Measurements from ENCODE around the gene SMIM1. TPM values are rescaled to one million over a fixed set of nuclear protein-coding genes. Genes with fewer than 3 reads are reported as not detected.

Gene SMIM1
- total RNA-seq, 4 donors from 2014 or later: 4.7 TPM; not detected in 3

DNA sequence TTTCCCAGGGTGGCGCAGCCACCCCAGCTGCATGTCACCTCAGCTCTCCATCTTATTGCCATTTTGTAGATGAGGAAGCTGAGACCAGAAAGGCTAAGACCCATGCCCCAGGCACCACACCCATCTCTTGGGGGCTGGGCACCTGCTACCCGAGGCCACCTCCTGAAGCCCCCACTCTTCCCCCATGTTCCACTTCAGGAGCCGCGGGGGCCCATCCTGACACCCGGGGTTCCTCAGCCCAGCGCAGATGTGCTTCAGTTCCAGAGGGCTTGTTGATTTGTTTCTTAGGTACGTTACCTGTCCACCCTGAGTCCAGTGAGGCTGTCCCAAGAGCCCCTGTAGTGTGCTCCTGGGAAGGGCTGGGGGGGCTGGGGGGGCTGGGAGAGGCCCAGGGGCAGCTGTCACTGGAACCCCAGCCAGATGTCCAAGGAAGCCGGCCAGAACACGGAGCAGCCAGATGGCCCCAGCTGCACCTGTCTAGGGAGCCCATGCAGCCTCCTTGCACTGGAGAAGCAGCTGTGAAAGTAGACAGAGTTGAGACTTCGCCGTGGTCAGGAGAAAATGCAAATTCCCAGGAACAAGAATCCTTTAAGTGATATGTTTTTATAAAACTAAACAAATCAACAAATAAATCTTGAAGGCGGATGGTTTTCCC, 37.4 kb upstream of the SMIM1 start:
- TF ChIP-seq, protein P1, sequence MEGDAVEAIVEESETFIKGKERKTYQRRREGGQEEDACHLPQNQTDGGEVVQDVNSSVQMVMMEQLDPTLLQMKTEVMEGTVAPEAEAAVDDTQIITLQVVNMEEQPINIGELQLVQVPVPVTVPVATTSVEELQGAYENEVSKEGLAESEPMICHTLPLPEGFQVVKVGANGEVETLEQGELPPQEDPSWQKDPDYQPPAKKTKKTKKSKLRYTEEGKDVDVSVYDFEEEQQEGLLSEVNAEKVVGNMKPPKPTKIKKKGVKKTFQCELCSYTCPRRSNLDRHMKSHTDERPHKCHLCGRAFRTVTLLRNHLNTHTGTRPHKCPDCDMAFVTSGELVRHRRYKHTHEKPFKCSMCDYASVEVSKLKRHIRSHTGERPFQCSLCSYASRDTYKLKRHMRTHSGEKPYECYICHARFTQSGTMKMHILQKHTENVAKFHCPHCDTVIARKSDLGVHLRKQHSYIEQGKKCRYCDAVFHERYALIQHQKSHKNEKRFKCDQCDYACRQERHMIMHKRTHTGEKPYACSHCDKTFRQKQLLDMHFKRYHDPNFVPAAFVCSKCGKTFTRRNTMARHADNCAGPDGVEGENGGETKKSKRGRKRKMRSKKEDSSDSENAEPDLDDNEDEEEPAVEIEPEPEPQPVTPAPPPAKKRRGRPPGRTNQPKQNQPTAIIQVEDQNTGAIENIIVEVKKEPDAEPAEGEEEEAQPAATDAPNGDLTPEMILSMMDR (IDR thresholded peaks at IDR 0.05; ENCODE audit: low read depth): no peak

DNA sequence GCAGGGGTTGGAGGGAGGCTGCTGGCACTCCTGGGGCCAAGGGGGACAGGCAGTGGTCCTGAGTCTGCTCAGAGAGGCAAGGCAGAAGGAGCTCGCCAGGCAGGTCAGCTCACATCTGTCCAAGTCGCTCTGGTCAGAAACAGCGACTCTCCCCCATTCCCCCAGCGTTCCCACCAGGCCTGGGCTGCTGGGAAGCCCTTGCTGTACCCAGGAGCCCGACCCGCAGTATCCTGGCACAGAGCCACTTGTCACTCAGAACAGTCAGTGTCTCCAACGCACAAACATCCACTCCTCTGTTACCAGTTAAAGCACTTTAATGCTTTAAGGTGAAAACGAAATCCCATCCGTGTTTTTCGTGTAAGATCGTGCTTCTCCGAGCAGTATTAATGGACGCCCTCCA, 36.9 kb upstream of the SMIM1 start:
- TF ChIP-seq, protein P1 (IDR thresholded peaks at IDR 0.05; ENCODE audit: low read depth): no peak

DNA sequence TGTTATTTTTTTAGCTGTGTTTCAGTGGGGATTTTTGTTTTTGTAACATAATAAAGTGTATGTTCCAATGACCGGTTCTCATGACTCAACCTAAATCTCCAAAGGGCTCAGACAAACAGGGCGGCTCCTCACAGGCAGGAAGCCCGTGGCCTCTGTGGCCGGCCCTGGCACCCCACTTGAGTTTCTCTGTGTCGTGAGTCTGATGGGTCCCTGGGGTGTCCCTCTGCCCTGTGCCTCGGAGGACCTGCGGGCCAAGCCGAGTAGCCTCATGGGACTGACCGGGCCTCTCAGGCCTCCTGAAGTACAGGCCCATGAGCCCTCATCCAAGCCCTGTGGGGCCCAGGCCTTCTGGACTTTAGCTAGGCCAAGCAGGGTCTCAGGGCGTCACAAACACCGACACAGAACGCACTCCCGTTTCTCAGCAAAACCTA, 36.4 kb upstream of the SMIM1 start:
- TF ChIP-seq, protein P1 (IDR thresholded peaks at IDR 0.05; ENCODE audit: low read depth): no peak

DNA sequence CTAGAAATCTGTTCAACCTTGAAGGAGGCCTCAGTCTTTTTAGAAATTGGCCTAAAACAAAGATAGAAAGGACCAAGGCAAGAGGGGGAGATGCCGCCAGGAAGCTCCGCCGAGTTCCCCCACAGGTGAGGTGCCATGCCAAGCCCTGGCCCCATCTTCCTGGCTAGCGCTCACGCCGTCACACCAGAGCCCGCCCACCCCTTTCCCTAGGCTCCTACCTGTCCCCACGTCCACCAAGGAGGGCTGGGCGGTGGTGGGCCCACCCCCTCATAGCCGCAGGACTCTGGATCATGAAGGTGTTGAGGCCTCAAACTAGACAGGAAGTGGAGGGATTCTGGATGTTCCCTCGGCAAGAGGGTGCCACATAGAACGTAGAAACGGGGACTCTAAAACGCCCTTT, 35.8 kb upstream of the SMIM1 start:
- TF ChIP-seq, protein P1 (IDR thresholded peaks at IDR 0.05; ENCODE audit: low read depth): no peak

DNA sequence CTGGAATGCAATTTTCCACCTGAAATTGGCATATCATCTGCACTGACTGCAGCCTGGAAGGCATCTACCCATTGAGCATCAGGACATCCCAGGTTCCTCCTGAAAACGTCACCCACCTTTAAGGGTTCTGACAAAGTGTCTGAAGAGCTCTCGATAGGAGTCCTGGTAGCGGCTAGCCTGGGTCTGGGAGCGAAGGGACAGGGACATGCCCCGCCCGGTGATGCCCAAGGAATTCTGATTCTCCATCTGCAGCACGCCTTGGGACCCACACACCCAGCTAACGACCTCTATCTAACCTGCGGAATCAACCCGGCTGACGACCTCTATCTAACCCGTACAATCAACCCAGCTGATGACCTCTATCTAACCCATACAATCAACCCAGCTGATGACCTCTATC, 33.6 kb upstream of the SMIM1 start:
- TF ChIP-seq, protein P1 (IDR thresholded peaks at IDR 0.05; ENCODE audit: low read depth): no peak

DNA sequence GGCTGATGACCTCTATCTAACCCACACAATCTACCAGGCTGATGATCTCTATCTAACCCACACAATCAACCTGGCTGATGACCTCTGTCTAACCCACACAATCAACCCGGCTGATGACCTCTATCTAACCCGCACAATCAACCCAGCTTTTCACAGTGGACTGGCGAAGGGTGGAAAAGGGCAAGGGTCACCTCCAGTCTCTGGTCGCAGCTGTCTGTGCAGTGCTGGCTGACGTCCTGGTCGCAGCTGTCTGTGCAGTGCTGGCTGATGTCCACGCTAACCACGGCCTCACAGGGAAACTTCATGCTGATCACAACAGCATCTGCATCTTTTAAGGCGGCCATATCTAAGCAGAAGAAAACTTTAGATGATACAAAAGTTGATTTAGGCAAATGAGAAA, 32.5 kb upstream of the SMIM1 start:
- TF ChIP-seq, protein P1 (IDR thresholded peaks at IDR 0.05; ENCODE audit: low read depth): no peak

DNA sequence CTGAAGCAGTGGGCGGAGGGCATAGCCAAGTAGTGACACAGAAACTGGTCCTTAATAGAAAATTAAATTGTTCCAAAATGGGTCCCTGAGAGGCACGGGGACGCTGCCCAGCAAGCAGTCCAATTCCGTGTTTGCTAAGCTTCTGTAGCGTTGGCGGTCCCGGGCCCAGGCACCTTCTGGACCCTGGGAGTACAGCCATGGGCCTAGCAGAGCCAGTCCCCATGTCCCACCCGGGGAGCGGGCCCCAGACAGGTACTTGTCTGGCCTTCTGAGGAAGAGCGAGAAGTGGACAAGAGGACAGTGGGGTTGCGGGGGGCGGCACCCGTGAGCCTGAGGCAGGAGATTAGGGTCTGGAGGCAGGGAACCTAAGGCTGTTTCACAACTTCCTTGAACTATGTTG, 31.8 kb upstream of the SMIM1 start:
- TF ChIP-seq, protein P1 (IDR thresholded peaks at IDR 0.05; ENCODE audit: low read depth): no peak

Data from subcutaneous adipose tissue (tissue), 4 donors.